ENCODE data around the gene SOD1.

The SOD1 gene

DNA sequence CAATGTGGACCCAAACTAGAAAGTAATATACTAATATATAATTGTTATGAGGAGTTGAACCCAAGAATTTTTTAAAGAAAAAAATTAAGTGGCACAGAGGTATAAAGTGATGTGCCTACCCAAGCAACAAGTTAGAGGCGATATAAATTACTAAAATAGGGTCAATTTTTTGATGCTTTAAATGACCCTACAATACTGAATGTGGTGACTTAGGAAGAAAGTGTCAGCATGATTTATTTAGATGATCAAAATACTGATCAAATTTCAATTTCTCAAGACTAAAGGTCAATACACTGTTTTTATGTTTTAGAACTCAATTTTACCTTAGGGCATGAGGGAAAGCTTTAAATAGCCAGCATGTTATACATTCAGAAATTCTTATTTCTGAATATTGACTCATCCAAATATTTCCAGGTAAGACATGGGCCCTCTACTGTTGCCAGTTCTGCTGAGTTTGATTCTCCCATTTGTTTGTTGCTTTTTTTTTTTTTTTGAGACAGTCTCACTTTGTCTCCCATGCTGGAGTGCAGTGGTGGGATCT is 52.3 kb downstream of the SOD1 start:
- H3K4me3 ChIP-seq (ENCODE audit: low read depth, low read length): no peak overlapping the region
- no peaks in the 10 kb centered on the region for H3K4me1 ChIP-seq (ENCODE audit: control insufficient read depth in 1 of 2, insufficient read depth in 2 of 2, low read length in 2 of 2)
- no peak overlapping the region for H2BK5ac ChIP-seq (ENCODE audit: low read depth, low read length, poor library complexity)
- no peaks in the 10 kb centered on the region for H3K36me3 ChIP-seq (ENCODE audit: control insufficient read depth in 1 of 2, insufficient read depth in 2 of 2, low read length in 2 of 2)
- no peak overlapping the region for H3K27ac ChIP-seq (ENCODE audit: low read depth, low read length)
- H3K27me3 ChIP-seq (ENCODE audit: insufficient read depth, low read length): no peaks in the 10 kb centered on the region
- DNase-seq: peak in 1 of 2 donors; percentile 87
- H3K4me2 ChIP-seq (ENCODE audit: low read length): no peak overlapping the region
- H3K9ac ChIP-seq (ENCODE audit: low read length): no peak overlapping the region
- no peak overlapping the region for H4K91ac ChIP-seq (ENCODE audit: low read depth, low read length)
- H2AFZ ChIP-seq (ENCODE audit: insufficient read depth, low read length, poor library complexity): no peak overlapping the region
- no peak overlapping the region for H2BK120ac ChIP-seq (ENCODE audit: insufficient read depth, low read length, poor library complexity)
- H2AK5ac ChIP-seq (ENCODE audit: low read length): no peak overlapping the region
- H3K4ac ChIP-seq (ENCODE audit: low read depth, low read length): no peak overlapping the region
- H3K23ac ChIP-seq (ENCODE audit: low read length): no peak overlapping the region
- no peaks in the 10 kb centered on the region for H3K9me3 ChIP-seq (ENCODE audit: insufficient read depth, low read depth, low read length)
- H3K79me2 ChIP-seq (ENCODE audit: control insufficient read depth, insufficient read depth, low read length, poor library complexity): peaks cover 5% of the 10 kb centered on the region
- H4K12ac ChIP-seq (ENCODE audit: low read depth, low read length): no peak overlapping the region
- no CpG with 5 or more reads among the region's 1 CpG for WGBS (ENCODE audit: extremely low coverage, insufficient coverage, insufficient read length)
- no peak overlapping the region for H4K8ac ChIP-seq (ENCODE audit: low read depth, low read length)
- H3K18ac ChIP-seq (ENCODE audit: low read length): no peak overlapping the region
- no peak overlapping the region for H3K14ac ChIP-seq (ENCODE audit: low read length)
- H3K79me1 ChIP-seq (ENCODE audit: low read length): no peaks in the 10 kb centered on the region
- no peak overlapping the region for H2BK12ac ChIP-seq (ENCODE audit: low read length)

DNA sequence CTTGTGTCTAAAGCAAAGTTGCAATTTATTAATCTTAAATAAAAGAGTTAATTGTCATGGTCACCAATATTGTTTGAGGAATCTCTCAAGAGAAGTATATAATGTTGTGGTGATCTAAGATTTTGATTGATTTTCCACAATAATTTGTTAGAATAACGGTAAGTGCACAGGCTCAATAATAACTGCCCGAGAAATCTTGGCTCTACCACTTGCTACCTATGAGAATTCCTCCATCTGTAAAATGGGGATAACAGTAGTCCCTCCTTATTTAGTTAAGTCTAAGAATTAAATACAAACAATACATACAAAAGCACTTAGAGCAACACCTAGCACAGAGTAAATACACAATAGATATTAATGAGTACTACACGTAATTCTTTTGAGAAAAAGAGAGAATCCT is 53.6 kb downstream of the SOD1 start:
- H3K4ac ChIP-seq (ENCODE audit: low read depth, low read length): no peak overlapping the region
- no peaks in the 10 kb centered on the region for H3K27me3 ChIP-seq (ENCODE audit: insufficient read depth, low read length)
- no peak overlapping the region for H3K4me3 ChIP-seq (ENCODE audit: low read depth, low read length)
- no peak overlapping the region for H4K91ac ChIP-seq (ENCODE audit: low read depth, low read length)
- H3K4me1 ChIP-seq (ENCODE audit: control insufficient read depth in 1 of 2, insufficient read depth in 2 of 2, low read length in 2 of 2): no peaks in the 10 kb centered on the region
- no peak overlapping the region for H3K27ac ChIP-seq (ENCODE audit: low read depth, low read length)
- DNase-seq: no peak
- no peaks in the 10 kb centered on the region for H3K36me3 ChIP-seq (ENCODE audit: control insufficient read depth in 1 of 2, insufficient read depth in 2 of 2, low read length in 2 of 2)
- H3K14ac ChIP-seq (ENCODE audit: low read length): no peak overlapping the region
- no peaks in the 10 kb centered on the region for H3K9me3 ChIP-seq (ENCODE audit: insufficient read depth, low read depth, low read length)
- no peak overlapping the region for H3K4me2 ChIP-seq (ENCODE audit: low read length)
- no CpG with 5 or more reads among the region's 3 CpGs for WGBS (ENCODE audit: extremely low coverage, insufficient coverage, insufficient read length)
- no peak overlapping the region for H2AK5ac ChIP-seq (ENCODE audit: low read length)
- no peak overlapping the region for H2BK12ac ChIP-seq (ENCODE audit: low read length)
- no peaks in the 10 kb centered on the region for H3K79me1 ChIP-seq (ENCODE audit: low read length)
- H4K12ac ChIP-seq (ENCODE audit: low read depth, low read length): no peak overlapping the region
- H3K9ac ChIP-seq (ENCODE audit: low read length): no peak overlapping the region
- peaks cover 5% of the 10 kb centered on the region for H3K79me2 ChIP-seq (ENCODE audit: control insufficient read depth, insufficient read depth, low read length, poor library complexity)
- H2AFZ ChIP-seq (ENCODE audit: insufficient read depth, low read length, poor library complexity): no peak overlapping the region
- no peak overlapping the region for H2BK5ac ChIP-seq (ENCODE audit: low read depth, low read length, poor library complexity)
- no peak overlapping the region for H4K8ac ChIP-seq (ENCODE audit: low read depth, low read length)
- no peak overlapping the region for H3K23ac ChIP-seq (ENCODE audit: low read length)
- H2BK120ac ChIP-seq (ENCODE audit: insufficient read depth, low read length, poor library complexity): no peak overlapping the region
- no peak overlapping the region for H3K18ac ChIP-seq (ENCODE audit: low read length)

DNA sequence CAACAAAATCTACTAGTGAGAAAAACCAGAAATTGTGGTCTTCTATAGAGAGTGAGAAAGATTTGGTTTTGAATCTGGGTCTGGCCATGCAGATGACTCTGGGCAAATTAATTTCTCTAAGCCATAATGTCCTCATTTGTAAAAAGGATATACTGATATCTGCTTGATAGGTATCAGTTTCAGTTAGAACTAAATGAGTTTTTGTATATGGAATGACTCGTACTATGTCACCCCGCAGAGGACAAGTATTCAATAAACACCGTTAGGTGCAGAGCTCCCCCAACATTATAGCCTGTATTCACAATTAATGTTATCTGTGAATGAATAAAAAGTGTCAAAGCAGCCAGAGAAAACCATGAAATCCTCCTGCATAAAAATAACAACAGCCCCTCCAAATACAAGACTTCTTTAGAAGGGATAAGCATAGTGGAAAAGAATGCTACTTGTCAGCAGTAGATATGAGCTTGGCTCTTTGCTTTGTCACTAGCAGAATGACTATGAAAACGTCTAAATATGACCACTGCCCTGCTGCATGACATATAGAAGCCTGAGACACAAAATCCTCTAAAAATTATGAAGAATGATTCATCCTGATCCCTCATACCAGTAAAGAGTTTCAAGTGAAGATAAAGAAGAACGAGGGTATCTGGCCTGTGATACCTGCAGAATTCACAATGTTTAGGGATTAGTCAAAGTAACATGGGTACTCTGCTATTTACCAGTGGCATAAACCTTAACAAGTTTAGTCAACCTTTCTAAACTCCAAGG is 54.7 kb downstream of the SOD1 start:
- Histone ChIP-seq H3K4ac (ENCODE audit: low read depth, low read length) (no peak overlapping the region), H2BK5ac (ENCODE audit: low read depth, low read length, poor library complexity) (no peak overlapping the region), H2BK120ac (ENCODE audit: insufficient read depth, low read length, poor library complexity) (no peak overlapping the region), H3K36me3 (ENCODE audit: control insufficient read depth in 1 of 2, insufficient read depth in 2 of 2, low read length in 2 of 2) (no peaks in the 10 kb centered on the region), H4K91ac (ENCODE audit: low read depth, low read length) (no peak overlapping the region), H3K9me3 (ENCODE audit: insufficient read depth, low read depth, low read length) (no peaks in the 10 kb centered on the region), H3K4me1 (ENCODE audit: control insufficient read depth in 1 of 2, insufficient read depth in 2 of 2, low read length in 2 of 2) (no peaks in the 10 kb centered on the region), H3K27me3 (ENCODE audit: insufficient read depth, low read length) (no peaks in the 10 kb centered on the region), H3K79me1 (ENCODE audit: low read length) (no peaks in the 10 kb centered on the region), H3K14ac (ENCODE audit: low read length) (no peak overlapping the region), H3K79me2 (ENCODE audit: control insufficient read depth, insufficient read depth, low read length, poor library complexity) (peaks cover 8% of the 10 kb centered on the region), H4K8ac (ENCODE audit: low read depth, low read length) (no peak overlapping the region), H3K27ac (ENCODE audit: low read depth, low read length) (no peak overlapping the region), H3K4me2 (ENCODE audit: low read length) (no peak overlapping the region), H3K23ac (ENCODE audit: low read length) (no peak overlapping the region), H2AFZ (ENCODE audit: insufficient read depth, low read length, poor library complexity) (no peak overlapping the region), H3K4me3 (ENCODE audit: low read depth, low read length) (no peak overlapping the region), H3K18ac (ENCODE audit: low read length) (no peak overlapping the region), H2AK5ac (ENCODE audit: low read length) (no peak overlapping the region), H4K12ac (ENCODE audit: low read depth, low read length) (no peak overlapping the region), H2BK12ac (ENCODE audit: low read length) (no peak overlapping the region), H3K9ac (ENCODE audit: low read length) (no peak overlapping the region)
- WGBS (ENCODE audit: extremely low coverage, insufficient coverage, insufficient read length): no CpG with 5 or more reads among the region's 5 CpGs
- DNase-seq: peak; percentile 44 to 77

DNA sequence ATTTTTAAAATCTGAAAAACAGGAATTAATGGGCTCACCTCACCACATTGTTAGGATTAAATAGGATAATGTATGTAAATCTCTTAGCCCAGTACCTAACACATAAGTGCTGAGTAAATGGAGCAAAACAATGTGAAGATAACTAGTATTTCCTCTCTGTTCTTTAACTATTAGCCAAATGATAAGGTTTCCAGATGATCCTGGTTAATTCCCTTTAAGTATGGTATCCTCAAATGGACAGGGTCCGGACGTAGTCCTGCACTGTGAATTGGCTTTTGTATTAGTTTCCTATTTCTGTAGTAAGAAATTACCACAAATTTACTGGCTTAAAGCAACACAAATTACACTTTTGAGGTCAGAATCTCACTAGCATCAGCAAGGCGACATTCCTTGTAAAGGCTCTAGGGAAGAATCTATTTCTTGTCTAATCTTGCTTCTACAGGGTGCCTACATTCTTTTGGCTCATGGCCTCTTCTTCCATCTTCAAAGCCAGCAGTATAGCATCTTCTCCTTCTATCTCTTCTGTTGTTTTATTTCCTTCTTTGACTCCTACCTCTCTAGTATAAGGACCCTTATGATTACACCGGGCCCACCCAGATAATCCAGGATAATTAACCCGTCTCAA is 55.4 kb downstream of the SOD1 start:
- Histone ChIP-seq H3K4me1 (ENCODE audit: control insufficient read depth in 1 of 2, insufficient read depth in 2 of 2, low read length in 2 of 2) (no peaks in the 10 kb centered on the region), H3K4me2 (ENCODE audit: low read length) (no peak overlapping the region), H3K36me3 (ENCODE audit: control insufficient read depth in 1 of 2, insufficient read depth in 2 of 2, low read length in 2 of 2) (no peaks in the 10 kb centered on the region), H2BK12ac (ENCODE audit: low read length) (no peak overlapping the region), H3K4ac (ENCODE audit: low read depth, low read length) (no peak overlapping the region), H4K12ac (ENCODE audit: low read depth, low read length) (no peak overlapping the region), H2BK5ac (ENCODE audit: low read depth, low read length, poor library complexity) (no peak overlapping the region), H3K27ac (ENCODE audit: low read depth, low read length) (no peak overlapping the region), H3K79me1 (ENCODE audit: low read length) (no peaks in the 10 kb centered on the region), H2AFZ (ENCODE audit: insufficient read depth, low read length, poor library complexity) (no peak overlapping the region), H3K9me3 (ENCODE audit: insufficient read depth, low read depth, low read length) (no peaks in the 10 kb centered on the region), H3K4me3 (ENCODE audit: low read depth, low read length) (no peak overlapping the region), H3K18ac (ENCODE audit: low read length) (no peak overlapping the region), H3K23ac (ENCODE audit: low read length) (no peak overlapping the region), H3K9ac (ENCODE audit: low read length) (no peak overlapping the region), H4K91ac (ENCODE audit: low read depth, low read length) (no peak overlapping the region), H2AK5ac (ENCODE audit: low read length) (no peak overlapping the region), H3K27me3 (ENCODE audit: insufficient read depth, low read length) (no peaks in the 10 kb centered on the region), H4K8ac (ENCODE audit: low read depth, low read length) (no peak overlapping the region), H2BK120ac (ENCODE audit: insufficient read depth, low read length, poor library complexity) (no peak overlapping the region), H3K79me2 (ENCODE audit: control insufficient read depth, insufficient read depth, low read length, poor library complexity) (peaks cover 8% of the 10 kb centered on the region), H3K14ac (ENCODE audit: low read length) (no peak overlapping the region)
- WGBS (ENCODE audit: extremely low coverage, insufficient coverage, insufficient read length): no CpG with 5 or more reads among the region's 5 CpGs
- peak in 1 of 2 donors; percentile 43 for DNase-seq
